K562 (cell line): ENCODE data around the gene TEAD4. TPM values are rescaled to one million over a fixed set of nuclear protein-coding genes. Genes with fewer than 3 reads are reported as not detected.
A peak's percentile ranks its signal among the peaks of the same experiment; 100 is the strongest.

Experiments
- BCLAF1 ChIP-seq, 2 experiments: fragments of 450-650 bp in 1 of 2; IDR thresholded peaks; 2 replicates each; pipeline ENCODE4 v1.6.1; 2011 to 2017; ENCODE audit warnings: low read depth in 2 of 2, antibody characterized with exemption in 1 of 2, borderline replicate concordance in 1 of 2, low read length in 1 of 2, mild to moderate bottlenecking in 1 of 2, mixed read lengths in 1 of 2; ENCODE audit not compliant: control insufficient read depth in 1 of 2
- CAMTA2 ChIP-seq: fragments of 250-450 bp; sonication (Bioruptor Pico); conservative IDR thresholded peaks from 2 replicates; pipeline ENCODE4 v1.5.1; 2022
- CBX1 ChIP-seq: sonication (generic); IDR thresholded peaks from 2 replicates; pipeline ENCODE4 v1.6.1; 2016; ENCODE audit warnings: antibody characterized with exemption, low read depth, mild to moderate bottlenecking
- CREBBP ChIP-seq: IDR thresholded peaks from one replicate; pipeline ENCODE4 v1.6.1; 2012; ENCODE audit warnings: low read depth, mild to moderate bottlenecking, control low read depth, inconsistent platforms, low read length
- EHMT2 ChIP-seq: fragments of 450-650 bp; IDR thresholded peaks from 2 replicates; pipeline ENCODE4 v1.6.1; 2018; ENCODE audit warnings: antibody characterized with exemption
- ELF2 ChIP-seq: fragments of 250-450 bp; sonication (Bioruptor Pico); IDR thresholded peaks from 2 replicates; pipeline ENCODE4 v1.5.0; 2021; ENCODE audit warnings: mild to moderate bottlenecking
- ETV1 ChIP-seq: fragments of 450-650 bp; conservative IDR thresholded peaks from 2 replicates; pipeline ENCODE4 v1.6.1; 2016; ENCODE audit warnings: missing genetic modification characterization, control low read depth, low read depth, missing compliant biosample characterization
- FOSL1 ChIP-seq: fragments of 200-800 bp; sonication (Bioruptor generic); conservative IDR thresholded peaks from 2 replicates; pipeline ENCODE4 v1.6.1; 2016; ENCODE audit warnings: missing genetic modification characterization, missing compliant biosample characterization
- GTF2A2 ChIP-seq: IDR thresholded peaks from 2 replicates; pipeline ENCODE4 v1.6.1; 2016; ENCODE audit warnings: mild to moderate bottlenecking, missing genetic modification characterization, missing compliant biosample characterization
- GTF2F1 ChIP-seq: IDR thresholded peaks from 2 replicates; pipeline ENCODE4 v1.6.1; 2011; ENCODE audit warnings: low read depth, low read length, improper control_type of control experiment
- HDAC2 ChIP-seq: fragments of 450-650 bp; IDR thresholded peaks from 2 replicates; pipeline ENCODE4 v1.6.1; 2016; ENCODE audit warnings: mild to moderate bottlenecking
- HDAC3 ChIP-seq: fragments of 450-650 bp; IDR thresholded peaks from 2 replicates; pipeline ENCODE4 v1.6.1; 2018; ENCODE audit warnings: borderline replicate concordance, mild to moderate bottlenecking, moderate library complexity; ENCODE audit not compliant: partially characterized antibody
- HMG20A ChIP-seq: fragments of 450-650 bp; formaldehyde crosslinking; conservative IDR thresholded peaks from 2 replicates; pipeline ENCODE4 v1.4.0; 2020; ENCODE audit warnings: mild to moderate bottlenecking, mixed read lengths
- HMGN3 ChIP-seq: IDR thresholded peaks from 2 replicates; pipeline ENCODE4 v1.6.1; 2011; ENCODE audit warnings: borderline replicate concordance, low read depth, mild to moderate bottlenecking, mixed read lengths, low read length; ENCODE audit not compliant: insufficient read length; ENCODE audit errors: extremely low read depth
- HNRNPLL ChIP-seq: fragments of 200-400 bp; formaldehyde crosslinking; IDR thresholded peaks from 2 replicates; pipeline ENCODE4 v1.6.1; 2017; ENCODE audit warnings: low read length, low read depth, mild to moderate bottlenecking; ENCODE audit not compliant: poor library complexity, severe bottlenecking
- HSF4 ChIP-seq: fragments of 250-450 bp; sonication (Bioruptor Pico); IDR thresholded peaks from 2 replicates; pipeline ENCODE4 v2.1.2; 2022; ENCODE audit warnings: mild to moderate bottlenecking, moderate library complexity, borderline replicate concordance
- MEIS2 ChIP-seq: fragments of 450-650 bp; IDR thresholded peaks from 2 replicates; pipeline ENCODE4 v1.6.1; 2014; ENCODE audit warnings: mild to moderate bottlenecking; ENCODE audit not compliant: partially characterized antibody
- MTA2 ChIP-seq: fragments of 450-650 bp; IDR thresholded peaks from 2 replicates; pipeline ENCODE4 v1.6.1; 2016; ENCODE audit warnings: low read depth
- PKNOX1 ChIP-seq: fragments of 450-650 bp; IDR thresholded peaks from 2 replicates; pipeline ENCODE4 v1.6.1; 2016
- RBFOX2 ChIP-seq: fragments of 200-400 bp; formaldehyde crosslinking; IDR thresholded peaks from 2 replicates; pipeline ENCODE4 v1.6.1; 2017; ENCODE audit warnings: low read depth, mild to moderate bottlenecking, low read length, moderate library complexity
- SMARCA5 ChIP-seq: fragments of 450-650 bp; IDR thresholded peaks from 2 replicates; pipeline ENCODE4 v1.6.1; 2016
- SREBF1 ChIP-seq: fragments of 150-350 bp; IDR thresholded peaks from 2 replicates; pipeline ENCODE4 v1.6.1; 2014; ENCODE audit warnings: antibody characterized with exemption, low read depth, low read length, borderline replicate concordance
- STAT5A ChIP-seq: IDR thresholded peaks from 2 replicates; pipeline ENCODE4 v1.6.1; 2012; ENCODE audit warnings: low read length, inconsistent platforms, borderline replicate concordance
- TBP ChIP-seq: optimal IDR thresholded peaks from 2 replicates; pipeline ENCODE3; 2011; ENCODE audit warnings: low read depth, low read length, improper control_type of control experiment
- TCF3 ChIP-seq: sonication (generic); formaldehyde crosslinking; IDR thresholded peaks from 2 replicates; pipeline ENCODE4 v1.4.0; 2020; ENCODE audit warnings: mild to moderate bottlenecking, missing genetic modification reagents
- ZFPM2 ChIP-seq: fragments of 250-450 bp; sonication (Bioruptor Pico); IDR thresholded peaks from 2 replicates; pipeline ENCODE4 v1.5.1; 2022; ENCODE audit warnings: mild to moderate bottlenecking
- ZNF224 ChIP-seq: sonication (generic); formaldehyde crosslinking; IDR thresholded peaks from 2 replicates; pipeline ENCODE4 v1.8.0; 2022; ENCODE audit warnings: mild to moderate bottlenecking, missing genetic modification reagents
- ZNF354B ChIP-seq: fragments of 250-450 bp; sonication (Bioruptor Pico); IDR thresholded peaks from 2 replicates; pipeline ENCODE4 v1.4.0; 2020
- ZNF644 ChIP-seq: fragments of 200-800 bp; sonication (Bioruptor generic); IDR thresholded peaks from 2 replicates; pipeline ENCODE4 v1.6.1; 2016; ENCODE audit warnings: low read depth, missing genetic modification characterization, missing compliant biosample characterization
- polyA plus RNA-seq, 8 experiments: library from polyadenylated mRNA; depleted of rRNA in 4 of 8; stranded (reverse) in 5 of 8; unstranded in 3 of 8; fragments of >200 nt; fragmentation: Nextera tagmentation in 2 of 8; fragmentation: Illumina TruSeq in 1 of 8; extraction: Ambion mirVana in 2 of 8; extraction: Trizol in 1 of 8; gene quantifications; 2 replicates each; pipeline versions ENCODE4 v1.2.1 to v1.2.3, GENCODE V29; 2011 to 2014; ENCODE audit warnings: inconsistent platforms in 1 of 8, missing spikeins in 1 of 8
- total RNA-seq, 7 experiments: library from RNA; depleted of rRNA in 6 of 7; stranded (reverse); fragments of >200 nt in 6 of 7; fragmentation: Illumina TruSeq in 2 of 7; extraction: Trizol in 2 of 7; gene quantifications; 2 replicates each; pipeline versions ENCODE4 v1.2.1 to v1.2.3, GENCODE V29; 2011 to 2021; ENCODE audit warnings: low replicate concordance in 1 of 7

The TEAD4 gene
- total and polyA plus RNA-seq, 9 of the 15 experiments (the other 6 are each of a cell fraction or from before 2014, with no cell fraction given) = 0.82 to 40.0 (median 17.0) TPM

DNA sequence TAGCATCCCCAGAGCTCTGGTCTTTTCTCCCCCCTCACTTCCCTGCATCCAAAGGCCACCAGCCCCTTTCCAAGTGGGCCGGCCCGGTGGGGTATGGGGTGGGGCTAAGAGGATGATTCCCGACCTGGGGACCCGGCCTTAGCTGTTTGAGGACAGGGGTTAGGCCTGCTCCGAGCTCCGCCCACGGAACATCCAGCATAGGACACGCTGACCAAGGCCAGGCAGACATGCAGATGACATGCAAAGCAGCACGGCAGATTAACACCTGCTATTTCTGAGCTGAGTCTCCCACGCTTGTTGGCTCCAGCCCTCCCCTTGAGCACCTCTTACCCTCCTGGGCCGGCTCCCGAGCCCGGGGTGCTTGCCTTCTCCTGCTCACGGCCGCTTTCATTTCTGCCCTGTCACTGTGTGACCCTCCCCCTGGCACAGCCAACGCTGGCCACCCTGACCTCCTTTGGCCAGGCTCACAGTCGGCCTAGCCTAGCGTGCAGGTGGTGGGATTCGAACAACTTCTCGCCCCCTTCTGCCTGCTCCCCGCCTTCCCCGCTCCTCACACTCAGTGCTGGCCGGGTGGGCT is 40.2 kb downstream of the TEAD4 start (continued):
- TF ChIP-seq HDAC2 (0 out of 2 replicates have a peak, but pooled peaks have one; percentile 36), HSF4 (no peak), HNRNPLL (no peak), HMGN3 (no peak), ZNF354B (CRISPR knock-in tag) (no peak), SREBF1 (no peak), MTA2 (no peak), EHMT2 (no peak), SMARCA5 (peak; percentile 87), GTF2F1 (no peak), ZNF644 (tag) (no peak), ZNF224 (CRISPR knock-in tag) (no peak), PKNOX1 (peak; percentile 49), HDAC3 (no peak), ETV1 (no peak), HMG20A (CRISPR knock-in tag) (no peak), RBFOX2 (peak; percentile 41; the same call in 1 of the 2 replicates), TCF3 (peak; percentile 73), BCLAF1 (IDR thresholded peaks at IDR 0.05; ENCODE audit: borderline replicate concordance in 1 of 2, control insufficient read depth in 1 of 2, low read depth in 2 of 2, low read length in 1 of 2) (no peak), MEIS2 (peak; percentile 4), CBX1 (no peak), ELF2 (CRISPR knock-in tag) (no peak), CREBBP (no peak), ZFPM2 (no peak), FOSL1 (peak; percentile 58; the same call in 1 of the 2 replicates), STAT5A (no peak), CAMTA2 (CRISPR knock-in tag) (no peak), TBP (no peak), GTF2A2 (tag) (no peak)
